Measurements from ENCODE around the gene PPP1R1B. TPM values are rescaled to one million over a fixed set of nuclear protein-coding genes. Genes with fewer than 3 reads are reported as not detected.

Gene PPP1R1B
- total and polyA plus RNA-seq, 9 of the 15 experiments (the other 6 are each of a cell fraction or from before 2014, with no cell fraction given): 0.07 to 0.18 (median 0.10) TPM; not detected in 4

DNA sequence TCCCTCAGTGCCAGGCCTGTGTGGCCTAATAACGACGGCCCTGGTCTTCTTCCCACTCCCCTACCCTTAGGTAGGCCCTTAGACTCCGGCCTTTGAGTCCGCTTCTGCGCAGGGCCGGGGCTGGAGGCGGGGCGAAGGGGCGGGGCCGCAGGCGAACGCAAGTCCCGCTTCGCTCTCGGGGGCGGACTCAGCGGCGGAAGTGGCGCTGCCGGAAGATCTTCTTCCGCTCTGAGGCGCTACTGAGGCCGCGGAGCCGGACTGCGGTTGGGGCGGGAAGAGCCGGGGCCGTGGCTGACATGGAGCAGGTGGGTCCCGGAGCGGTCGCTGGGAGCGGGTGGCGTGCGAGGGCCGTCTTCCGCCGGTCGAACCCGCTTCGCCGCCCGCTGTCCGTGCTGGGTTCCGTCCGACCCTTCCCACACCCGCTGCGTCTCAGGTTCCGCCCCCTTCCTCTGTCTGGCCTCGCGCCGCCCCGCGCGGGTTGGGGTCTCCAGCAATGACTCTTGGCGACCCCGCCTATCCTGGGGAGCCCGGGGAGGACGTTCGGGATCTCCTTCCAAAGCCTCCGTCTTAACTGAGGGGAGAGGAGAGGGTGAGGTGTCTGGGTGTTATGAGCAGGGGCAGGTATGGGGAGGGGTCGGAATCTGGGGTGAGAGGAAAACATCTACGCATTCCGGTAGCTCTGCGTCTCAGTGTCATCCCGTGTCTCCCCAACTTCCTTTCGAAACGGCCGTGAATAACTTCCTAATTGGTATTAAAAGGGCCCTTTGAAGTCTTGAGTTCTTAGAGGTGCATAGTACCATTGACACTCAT is 10.4 kb downstream of the PPP1R1B start, which contains the start of gene STARD3 (continued):
- TF ChIP-seq, protein P1, sequence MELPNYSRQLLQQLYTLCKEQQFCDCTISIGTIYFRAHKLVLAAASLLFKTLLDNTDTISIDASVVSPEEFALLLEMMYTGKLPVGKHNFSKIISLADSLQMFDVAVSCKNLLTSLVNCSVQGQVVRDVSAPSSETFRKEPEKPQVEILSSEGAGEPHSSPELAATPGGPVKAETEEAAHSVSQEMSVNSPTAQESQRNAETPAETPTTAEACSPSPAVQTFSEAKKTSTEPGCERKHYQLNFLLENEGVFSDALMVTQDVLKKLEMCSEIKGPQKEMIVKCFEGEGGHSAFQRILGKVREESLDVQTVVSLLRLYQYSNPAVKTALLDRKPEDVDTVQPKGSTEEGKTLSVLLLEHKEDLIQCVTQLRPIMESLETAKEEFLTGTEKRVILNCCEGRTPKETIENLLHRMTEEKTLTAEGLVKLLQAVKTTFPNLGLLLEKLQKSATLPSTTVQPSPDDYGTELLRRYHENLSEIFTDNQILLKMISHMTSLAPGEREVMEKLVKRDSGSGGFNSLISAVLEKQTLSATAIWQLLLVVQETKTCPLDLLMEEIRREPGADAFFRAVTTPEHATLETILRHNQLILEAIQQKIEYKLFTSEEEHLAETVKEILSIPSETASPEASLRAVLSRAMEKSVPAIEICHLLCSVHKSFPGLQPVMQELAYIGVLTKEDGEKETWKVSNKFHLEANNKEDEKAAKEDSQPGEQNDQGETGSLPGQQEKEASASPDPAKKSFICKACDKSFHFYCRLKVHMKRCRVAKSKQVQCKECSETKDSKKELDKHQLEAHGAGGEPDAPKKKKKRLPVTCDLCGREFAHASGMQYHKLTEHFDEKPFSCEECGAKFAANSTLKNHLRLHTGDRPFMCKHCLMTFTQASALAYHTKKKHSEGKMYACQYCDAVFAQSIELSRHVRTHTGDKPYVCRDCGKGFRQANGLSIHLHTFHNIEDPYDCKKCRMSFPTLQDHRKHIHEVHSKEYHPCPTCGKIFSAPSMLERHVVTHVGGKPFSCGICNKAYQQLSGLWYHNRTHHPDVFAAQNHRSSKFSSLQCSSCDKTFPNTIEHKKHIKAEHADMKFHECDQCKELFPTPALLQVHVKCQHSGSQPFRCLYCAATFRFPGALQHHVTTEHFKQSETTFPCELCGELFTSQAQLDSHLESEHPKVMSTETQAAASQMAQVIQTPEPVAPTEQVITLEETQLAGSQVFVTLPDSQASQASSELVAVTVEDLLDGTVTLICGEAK (IDR thresholded peaks at IDR 0.05): peak; percentile 98
- TF ChIP-seq, protein P1 (CRISPR knock-in tag; IDR thresholded peaks at IDR 0.05): no peak
- TF ChIP-seq BHLHE40 (IDR thresholded peaks at IDR 0.05; ENCODE audit: low read length) (no peak), HCFC1 (IDR thresholded peaks at IDR 0.05; ENCODE audit: low read depth, low read length) (peak; percentile 77), PHB (CRISPR knock-in tag; IDR thresholded peaks at IDR 0.05) (peak; percentile 90), KDM4B (IDR thresholded peaks at IDR 0.05; ENCODE audit: borderline replicate concordance in 2 of 2, low read depth in 1 of 2) (peak in 1 of 2 experiments; percentile 86; a peak in 2 of 4 replicates), CBX1 (IDR thresholded peaks at IDR 0.05; ENCODE audit: low read depth) (peak; percentile 89), ZNF780A (CRISPR knock-in tag; IDR thresholded peaks at IDR 0.05) (peak; percentile 66; the same call in 1 of the 2 replicates), CC2D1A (IDR thresholded peaks at IDR 0.05) (no peak), ZEB2 (IDR thresholded peaks at IDR 0.05) (peak; percentile 95)
- TF ChIP-seq, protein P2, sequence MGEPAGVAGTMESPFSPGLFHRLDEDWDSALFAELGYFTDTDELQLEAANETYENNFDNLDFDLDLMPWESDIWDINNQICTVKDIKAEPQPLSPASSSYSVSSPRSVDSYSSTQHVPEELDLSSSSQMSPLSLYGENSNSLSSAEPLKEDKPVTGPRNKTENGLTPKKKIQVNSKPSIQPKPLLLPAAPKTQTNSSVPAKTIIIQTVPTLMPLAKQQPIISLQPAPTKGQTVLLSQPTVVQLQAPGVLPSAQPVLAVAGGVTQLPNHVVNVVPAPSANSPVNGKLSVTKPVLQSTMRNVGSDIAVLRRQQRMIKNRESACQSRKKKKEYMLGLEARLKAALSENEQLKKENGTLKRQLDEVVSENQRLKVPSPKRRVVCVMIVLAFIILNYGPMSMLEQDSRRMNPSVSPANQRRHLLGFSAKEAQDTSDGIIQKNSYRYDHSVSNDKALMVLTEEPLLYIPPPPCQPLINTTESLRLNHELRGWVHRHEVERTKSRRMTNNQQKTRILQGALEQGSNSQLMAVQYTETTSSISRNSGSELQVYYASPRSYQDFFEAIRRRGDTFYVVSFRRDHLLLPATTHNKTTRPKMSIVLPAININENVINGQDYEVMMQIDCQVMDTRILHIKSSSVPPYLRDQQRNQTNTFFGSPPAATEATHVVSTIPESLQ (CRISPR knock-in tag; IDR thresholded peaks at IDR 0.05): peak; percentile 55; the same call in 1 of the 2 replicates
